ENCODE data around the gene MIEF1. TPM values are rescaled to one million over a fixed set of nuclear protein-coding genes. Genes with fewer than 3 reads are reported as not detected.

The MIEF1 gene
- total RNA-seq, 1 experiment from 2014 or later, result 49.4 TPM

DNA sequence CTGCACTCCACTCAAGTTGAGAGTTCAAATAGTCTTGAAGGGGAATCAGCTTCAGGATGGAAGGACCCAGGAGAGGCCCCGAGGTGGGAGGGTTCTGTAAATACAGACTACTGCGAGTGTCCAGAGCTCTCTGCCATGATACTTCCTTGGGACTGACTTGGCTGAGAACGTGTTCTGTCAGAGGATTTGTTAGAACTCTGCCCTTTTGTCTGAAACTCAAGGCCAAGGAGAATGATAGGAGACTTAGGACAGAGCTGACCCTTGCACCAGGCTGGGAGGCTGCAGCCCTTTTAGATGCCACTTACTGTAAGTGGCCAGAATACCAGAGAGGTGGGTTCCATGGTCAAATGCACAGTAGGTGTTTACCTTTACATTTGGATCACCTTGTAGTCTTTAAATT is 15.4 kb downstream of the MIEF1 start:
- no TSS peak for BruUV-seq (replicated peaks)
- H3K27me3 Mint-ChIP-seq (ENCODE audit: insufficient read depth, unreplicated experiment), result no peaks in the 10 kb centered on the region
- H3K9me3 Mint-ChIP-seq (ENCODE audit: unreplicated experiment), result no peaks in the 10 kb centered on the region
- intact Hi-C loops (cut with micrococcal nuclease; ENCODE audit: unreplicated experiment), result no loop called here
- CTCF ChIA-PET, result interaction anchor here (0.5 to 1.4 kb wide), 4 partner anchors 12 to 117 kb away, joined by 3 to 8 read pairs (median 3); partner anchors contain the start of gene TAB1
- H3K4me3 ChIP-seq (ENCODE audit: low read depth, low read length), result no peak overlapping the region
- TF ChIP-seq, protein P1, sequence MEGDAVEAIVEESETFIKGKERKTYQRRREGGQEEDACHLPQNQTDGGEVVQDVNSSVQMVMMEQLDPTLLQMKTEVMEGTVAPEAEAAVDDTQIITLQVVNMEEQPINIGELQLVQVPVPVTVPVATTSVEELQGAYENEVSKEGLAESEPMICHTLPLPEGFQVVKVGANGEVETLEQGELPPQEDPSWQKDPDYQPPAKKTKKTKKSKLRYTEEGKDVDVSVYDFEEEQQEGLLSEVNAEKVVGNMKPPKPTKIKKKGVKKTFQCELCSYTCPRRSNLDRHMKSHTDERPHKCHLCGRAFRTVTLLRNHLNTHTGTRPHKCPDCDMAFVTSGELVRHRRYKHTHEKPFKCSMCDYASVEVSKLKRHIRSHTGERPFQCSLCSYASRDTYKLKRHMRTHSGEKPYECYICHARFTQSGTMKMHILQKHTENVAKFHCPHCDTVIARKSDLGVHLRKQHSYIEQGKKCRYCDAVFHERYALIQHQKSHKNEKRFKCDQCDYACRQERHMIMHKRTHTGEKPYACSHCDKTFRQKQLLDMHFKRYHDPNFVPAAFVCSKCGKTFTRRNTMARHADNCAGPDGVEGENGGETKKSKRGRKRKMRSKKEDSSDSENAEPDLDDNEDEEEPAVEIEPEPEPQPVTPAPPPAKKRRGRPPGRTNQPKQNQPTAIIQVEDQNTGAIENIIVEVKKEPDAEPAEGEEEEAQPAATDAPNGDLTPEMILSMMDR (IDR thresholded peaks at IDR 0.05; ENCODE audit: insufficient read depth in 1 of 2, low read depth in 1 of 2, low read length in 1 of 2, severe bottlenecking in 1 of 2, unreplicated experiment in 1 of 2), result no peak
- no peak overlapping the region for H3K4me3 Mint-ChIP-seq (ENCODE audit: unreplicated experiment)
- H3K4me1 Mint-ChIP-seq (ENCODE audit: low read depth, unreplicated experiment), result peaks cover 37% of the 10 kb centered on the region
- H3K27me3 ChIP-seq (replicated peaks; ENCODE audit: control insufficient read depth, insufficient read depth, low read length), result no peaks in the 10 kb centered on the region
- POLR2A ChIA-PET, result interaction anchor here (0.8 to 1.0 kb wide), 2 partner anchors 11 to 15 kb away, joined by 3 read pairs; partner anchors contain the start of gene MIEF1
- peaks cover 20% of the 10 kb centered on the region for H3K4me1 ChIP-seq
- no peaks in the 10 kb centered on the region for H3K9me3 ChIP-seq
- H3K27ac Mint-ChIP-seq (ENCODE audit: unreplicated experiment), result no peak overlapping the region
- no peak for DNase-seq
- H3K36me3 ChIP-seq (ENCODE audit: control insufficient read depth, insufficient read depth, low read length), result peaks cover 13% of the 10 kb centered on the region
- H3K36me3 Mint-ChIP-seq (ENCODE audit: insufficient read depth, unreplicated experiment), result peaks cover 88% of the 10 kb centered on the region

DNA sequence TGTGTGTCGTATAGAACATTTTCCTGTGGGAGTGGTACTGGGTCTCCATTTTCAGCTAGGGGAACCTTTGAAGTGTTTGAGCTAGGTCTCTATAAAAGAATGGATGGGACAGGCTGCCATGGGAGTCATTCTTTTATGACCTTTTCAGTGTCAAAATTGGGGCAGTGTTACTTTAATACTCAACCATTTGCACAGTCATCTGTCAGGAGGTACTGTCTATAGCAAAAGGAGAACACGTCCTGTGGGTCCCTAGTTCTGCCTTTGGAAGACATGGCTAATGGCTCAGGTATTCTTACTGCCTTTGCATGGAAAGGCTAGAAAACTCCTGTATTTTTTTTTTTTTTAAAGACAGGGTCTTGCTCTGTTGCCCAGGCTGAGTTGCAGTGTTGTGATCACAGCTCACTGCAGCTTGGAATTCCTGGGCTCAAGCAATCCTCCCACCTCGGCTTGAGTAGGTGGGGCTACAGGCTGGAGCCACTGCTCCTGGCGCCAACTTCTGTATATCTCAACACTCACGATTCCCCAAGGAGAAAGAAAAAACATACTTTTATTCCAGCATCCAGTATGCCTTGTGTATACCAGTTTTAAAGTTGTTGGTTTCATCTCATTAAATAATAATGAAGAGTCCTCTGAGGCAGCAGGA is 16.2 kb downstream of the MIEF1 start:
- TF ChIP-seq, protein P1 (IDR thresholded peaks at IDR 0.05; ENCODE audit: insufficient read depth in 1 of 2, low read depth in 1 of 2, low read length in 1 of 2, severe bottlenecking in 1 of 2, unreplicated experiment in 1 of 2), result no peak
- H3K9me3 Mint-ChIP-seq (ENCODE audit: unreplicated experiment), result no peaks in the 10 kb centered on the region
- H3K27ac Mint-ChIP-seq (ENCODE audit: unreplicated experiment), result peak overlapping the region; percentile 98
- DNase-seq, result no peak
- peak overlapping the region; percentile 79 for H3K4me3 Mint-ChIP-seq (ENCODE audit: unreplicated experiment)
- intact Hi-C loops (cut with micrococcal nuclease; ENCODE audit: unreplicated experiment), result no loop called here
- peaks cover 26% of the 10 kb centered on the region for H3K4me1 ChIP-seq
- H3K36me3 Mint-ChIP-seq (ENCODE audit: insufficient read depth, unreplicated experiment), result peaks cover 88% of the 10 kb centered on the region
- peaks cover 16% of the 10 kb centered on the region for H3K36me3 ChIP-seq (ENCODE audit: control insufficient read depth, insufficient read depth, low read length)
- no TSS peak for BruUV-seq (replicated peaks)
- no peaks in the 10 kb centered on the region for H3K9me3 ChIP-seq
- POLR2A ChIA-PET, result interaction anchor here (0.8 kb wide), 1 partner anchor 10 kb away, joined by 3 read pairs; no protein-coding TSS in a partner anchor
- H3K27me3 Mint-ChIP-seq (ENCODE audit: insufficient read depth, unreplicated experiment), result no peaks in the 10 kb centered on the region
- CTCF ChIA-PET, result interaction anchor here (0.8 to 1.4 kb wide), 4 partner anchors 11 to 118 kb away, joined by 3 to 8 read pairs (median 4); partner anchors contain the start of gene TAB1
- peak overlapping the region; percentile 91; the same call in 1 of the 2 replicates for H3K4me3 ChIP-seq (ENCODE audit: low read depth, low read length)
- H3K27me3 ChIP-seq (replicated peaks; ENCODE audit: control insufficient read depth, insufficient read depth, low read length), result no peaks in the 10 kb centered on the region
- H3K4me1 Mint-ChIP-seq (ENCODE audit: low read depth, unreplicated experiment), result peaks cover 38% of the 10 kb centered on the region

DNA sequence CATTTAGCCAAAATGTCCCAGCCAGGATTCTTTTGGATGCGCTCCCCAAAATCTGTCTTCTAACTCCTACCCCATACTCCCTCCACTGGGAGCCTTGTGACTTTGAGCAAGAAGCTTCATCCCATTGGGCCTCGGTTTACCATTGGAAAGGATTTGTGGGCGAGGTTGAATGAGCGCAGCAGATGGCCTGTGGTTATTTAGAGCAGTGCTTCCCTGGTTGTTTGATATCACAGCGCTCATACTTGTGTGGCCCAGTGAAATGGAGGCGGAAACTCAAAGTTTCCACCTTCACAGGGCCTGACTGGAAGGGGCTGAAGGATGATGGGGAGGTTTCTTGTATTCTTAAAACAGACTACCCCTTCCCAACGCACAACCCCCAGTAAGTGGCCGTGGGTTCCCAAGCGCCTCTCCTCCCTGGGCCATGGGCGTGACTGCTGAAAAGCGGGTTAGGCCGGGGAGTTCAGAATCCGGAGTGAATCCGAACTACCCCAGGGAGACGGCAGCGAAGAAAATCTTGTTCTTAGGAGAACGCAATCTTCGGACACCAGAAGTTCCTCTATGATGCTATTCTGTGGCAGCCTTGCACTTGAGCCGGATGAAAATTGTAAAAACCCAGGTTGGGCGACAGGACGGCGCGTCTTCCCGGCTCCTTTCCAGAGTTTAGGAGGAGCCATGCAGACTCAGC is 17.0 kb downstream of the MIEF1 start:
- intact Hi-C loops (cut with micrococcal nuclease; ENCODE audit: unreplicated experiment), result no loop called here
- Mint-ChIP-seq H3K4me1 (ENCODE audit: low read depth, unreplicated experiment) (peaks cover 38% of the 10 kb centered on the region), H3K27me3 (ENCODE audit: insufficient read depth, unreplicated experiment) (no peaks in the 10 kb centered on the region), H3K27ac (ENCODE audit: unreplicated experiment) (peak overlapping the region; percentile 98), H3K9me3 (ENCODE audit: unreplicated experiment) (no peaks in the 10 kb centered on the region), H3K36me3 (ENCODE audit: insufficient read depth, unreplicated experiment) (peaks cover 89% of the 10 kb centered on the region), H3K4me3 (ENCODE audit: unreplicated experiment) (peak overlapping the region; percentile 79)
- Histone ChIP-seq H3K36me3 (ENCODE audit: control insufficient read depth, insufficient read depth, low read length) (peaks cover 15% of the 10 kb centered on the region), H3K27me3 (replicated peaks; ENCODE audit: control insufficient read depth, insufficient read depth, low read length) (no peaks in the 10 kb centered on the region), H3K9me3 (no peaks in the 10 kb centered on the region), H3K4me1 (peaks cover 26% of the 10 kb centered on the region), H3K4me3 (ENCODE audit: low read depth, low read length) (peak overlapping the region; percentile 91)
- TF ChIP-seq, protein P1 (IDR thresholded peaks at IDR 0.05; ENCODE audit: insufficient read depth in 1 of 2, low read depth in 1 of 2, low read length in 1 of 2, severe bottlenecking in 1 of 2, unreplicated experiment in 1 of 2), result no peak
- TSS peak; percentile 88 for BruUV-seq (replicated peaks)
- no peak for DNase-seq
- ChIA-PET POLR2A (interaction anchor here (0.5 to 1.0 kb wide), 13 partner anchors 10 to 732 kb away, joined by 3 to 40 read pairs (median 6); partner anchors contain the start of genes MIEF1, RPL3 and TAB1), CTCF (interaction anchor here (0.9 to 1.3 kb wide), 6 partner anchors 10 to 48 kb away, joined by 3 to 36 read pairs (median 6); partner anchors contain the start of gene MIEF1)

Measured in Caco-2 (cell line).